Ascending aorta (tissue), 2 donors: ENCODE measurements around the gene RAB11FIP5. TPM values are rescaled to one million over a fixed set of nuclear protein-coding genes. Genes with fewer than 3 reads are reported as not detected.

Experiments used
- DNase-seq, 2 donors: peaks; one replicate each; pipeline ENCODE4 v3.0.0-alpha.2; 2019; ENCODE audit warnings: low spot score in 2 of 2
- H3K27ac ChIP-seq, 2 donors: fragments of 200-600 bp; sonication (generic); one replicate each; pipeline ENCODE4 v1.5.1; 2016 to 2017; ENCODE audit warnings: mild to moderate bottlenecking in 1 of 2
- H3K27me3 ChIP-seq: fragments of 200-600 bp; sonication (generic); one replicate; pipeline ENCODE4 v1.5.1; 2017
- H3K36me3 ChIP-seq, 2 donors: fragments of 200-600 bp; sonication (generic); one replicate each; pipeline ENCODE4 v1.5.1; 2016
- H3K4me1 ChIP-seq, 2 donors: fragments of 200-600 bp; sonication (generic); one replicate each; pipeline ENCODE4 v1.5.1; 2016 to 2017; ENCODE audit warnings: mild to moderate bottlenecking in 1 of 2
- H3K4me3 ChIP-seq, 2 donors: fragments of 200-600 bp; sonication (generic); one replicate each; pipeline ENCODE4 v1.5.1; 2016 to 2017; ENCODE audit warnings: mild to moderate bottlenecking in 1 of 2
- H3K9me3 ChIP-seq, 2 donors: fragments of 200-600 bp; sonication (generic); one replicate each; pipeline ENCODE4 v1.5.1; 2016
- CTCF ChIP-seq, 3 experiments: fragments of 200-600 bp in 2 of 3; fragments of 450-650 bp in 1 of 3; sonication (generic) in 2 of 3; IDR thresholded peaks; one replicate each; pipeline ENCODE4 v1.5.1; 2016 to 2019; ENCODE audit warnings: antibody characterized with exemption in 3 of 3, mild to moderate bottlenecking in 1 of 3, moderate library complexity in 1 of 3
- intact Hi-C: fragments of 100-400 bp; cut with DNase I; formaldehyde crosslinking; loops from one replicate; pipeline ENCODE4 v1.15.1; 2023
- total RNA-seq: library from RNA; depleted of rRNA; stranded (reverse); fragments of >200 nt; gene quantifications from one replicate; pipeline ENCODE4 v1.1.0, GENCODE V29; 2016

The RAB11FIP5 gene
- total RNA-seq, 1 donor from 2014 or later: 95.3 TPM

GRCh38 chr2:73027340-73027739 lies 85.4 kb downstream of the RAB11FIP5 start:
- H3K4me3 ChIP-seq: no peak overlapping the region
- no peak for DNase-seq
- H3K27me3 ChIP-seq: no peaks in the 10 kb centered on the region
- H3K36me3 ChIP-seq: no peaks in the 10 kb centered on the region
- no peaks in the 10 kb centered on the region for H3K9me3 ChIP-seq
- intact Hi-C loops: no loop called here
- no peak for TF ChIP-seq CTCF (IDR thresholded peaks at IDR 0.05)
- H3K27ac ChIP-seq: no peak overlapping the region
- peaks cover 0 to 2% of the 10 kb centered on the region in 2 donors for H3K4me1 ChIP-seq

- intact Hi-C loops: no loop called here
- Histone ChIP-seq H3K36me3 (no peaks in the 10 kb centered on the region), H3K27ac (no peak overlapping the region), H3K27me3 (no peaks in the 10 kb centered on the region), H3K4me3 (no peak overlapping the region), H3K4me1 (peaks cover 0 to 18% of the 10 kb centered on the region in 2 donors), H3K9me3 (no peaks in the 10 kb centered on the region)
- no peak for DNase-seq
- no peak for TF ChIP-seq CTCF (IDR thresholded peaks at IDR 0.05)
Measured at GRCh38 chr2:73023497-73023896, 89.3 kb downstream of the RAB11FIP5 start.

Other genes starting within 250 kb of the RAB11FIP5 start
- 68.3 TPM for gene SPR, start 225.5 kb downstream of the RAB11FIP5 start, total RNA-seq
- gene EMX1, start 195.4 kb downstream of the RAB11FIP5 start, total RNA-seq: not detected
- 9.3 TPM for gene SFXN5, start 41.2 kb downstream of the RAB11FIP5 start, total RNA-seq
- not detected for gene NOTO, start 89.6 kb upstream of the RAB11FIP5 start, total RNA-seq
- 10.1 TPM for gene SMYD5, start 101.3 kb upstream of the RAB11FIP5 start, total RNA-seq
- 77.0 TPM for gene PRADC1, start 120.3 kb upstream of the RAB11FIP5 start, total RNA-seq
- 226 TPM for gene CCT7, start 121.4 kb upstream of the RAB11FIP5 start, total RNA-seq
- 5.2 TPM for gene FBXO41, start 171.5 kb upstream of the RAB11FIP5 start, total RNA-seq
- not detected for gene EGR4, start 180.6 kb upstream of the RAB11FIP5 start, total RNA-seq